Measurements from ENCODE around the gene SPOCD1.
"Not testable (repeated sequence)": the region's sequence is repeated elsewhere in the genome, so short reads cannot be mapped to it uniquely, and the experiment has no call there.

SPOCD1 gene

DNA sequence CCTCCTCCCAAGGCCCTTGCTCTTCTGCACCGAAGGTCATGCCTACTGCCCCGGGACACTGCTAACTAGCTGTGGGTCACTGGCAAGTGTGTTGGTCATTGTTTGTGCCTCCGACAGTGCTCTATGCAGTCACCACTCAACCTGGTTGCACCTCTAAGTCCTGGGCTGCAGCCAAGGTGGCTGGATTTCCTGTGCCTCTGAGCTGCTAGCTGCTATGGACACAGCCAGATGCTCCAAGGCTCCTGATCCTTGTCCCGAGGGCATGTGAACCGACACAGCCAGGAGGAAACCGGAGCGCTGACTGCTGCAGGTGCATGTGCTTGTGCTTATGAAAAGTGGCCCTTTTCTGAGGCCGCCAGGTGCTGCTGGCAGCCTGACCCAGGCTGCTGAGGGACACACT, 14.7 kb upstream of the SPOCD1 start:
- H3K4me3 ChIP-seq (replicated peaks; ENCODE audit: low read depth, low read length) = no peak overlapping the region
- no peak for DNase-seq (ENCODE audit: low read depth)
- TF ChIP-seq, protein P1, sequence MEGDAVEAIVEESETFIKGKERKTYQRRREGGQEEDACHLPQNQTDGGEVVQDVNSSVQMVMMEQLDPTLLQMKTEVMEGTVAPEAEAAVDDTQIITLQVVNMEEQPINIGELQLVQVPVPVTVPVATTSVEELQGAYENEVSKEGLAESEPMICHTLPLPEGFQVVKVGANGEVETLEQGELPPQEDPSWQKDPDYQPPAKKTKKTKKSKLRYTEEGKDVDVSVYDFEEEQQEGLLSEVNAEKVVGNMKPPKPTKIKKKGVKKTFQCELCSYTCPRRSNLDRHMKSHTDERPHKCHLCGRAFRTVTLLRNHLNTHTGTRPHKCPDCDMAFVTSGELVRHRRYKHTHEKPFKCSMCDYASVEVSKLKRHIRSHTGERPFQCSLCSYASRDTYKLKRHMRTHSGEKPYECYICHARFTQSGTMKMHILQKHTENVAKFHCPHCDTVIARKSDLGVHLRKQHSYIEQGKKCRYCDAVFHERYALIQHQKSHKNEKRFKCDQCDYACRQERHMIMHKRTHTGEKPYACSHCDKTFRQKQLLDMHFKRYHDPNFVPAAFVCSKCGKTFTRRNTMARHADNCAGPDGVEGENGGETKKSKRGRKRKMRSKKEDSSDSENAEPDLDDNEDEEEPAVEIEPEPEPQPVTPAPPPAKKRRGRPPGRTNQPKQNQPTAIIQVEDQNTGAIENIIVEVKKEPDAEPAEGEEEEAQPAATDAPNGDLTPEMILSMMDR (IDR thresholded peaks at IDR 0.05; ENCODE audit: low read length, missing control alignments) = no peak

DNA sequence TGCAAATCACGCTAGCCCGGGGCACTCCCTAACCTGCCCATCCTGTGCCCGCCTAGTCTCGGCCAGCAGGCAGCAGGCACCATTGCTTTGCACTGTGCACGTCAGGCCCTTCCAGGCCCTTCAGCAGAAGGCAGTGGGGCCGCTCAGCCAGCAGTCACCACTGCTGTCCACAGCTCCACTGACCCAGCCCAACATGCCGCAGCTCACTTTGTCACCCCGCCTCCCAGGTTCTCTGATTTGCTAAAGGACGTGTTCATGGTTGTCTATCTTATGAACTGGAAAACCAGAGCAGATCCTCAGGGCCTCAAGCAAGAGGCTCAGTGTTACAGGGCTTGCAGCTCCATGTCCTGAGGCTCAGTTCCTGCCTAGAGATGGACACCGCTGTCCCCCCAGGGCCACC, 14.2 kb upstream of the SPOCD1 start:
- TF ChIP-seq, protein P1 (IDR thresholded peaks at IDR 0.05; ENCODE audit: low read length, missing control alignments) = no peak
- no peak overlapping the region for H3K4me3 ChIP-seq (replicated peaks; ENCODE audit: low read depth, low read length)
- no peak for DNase-seq (ENCODE audit: low read depth)

DNA sequence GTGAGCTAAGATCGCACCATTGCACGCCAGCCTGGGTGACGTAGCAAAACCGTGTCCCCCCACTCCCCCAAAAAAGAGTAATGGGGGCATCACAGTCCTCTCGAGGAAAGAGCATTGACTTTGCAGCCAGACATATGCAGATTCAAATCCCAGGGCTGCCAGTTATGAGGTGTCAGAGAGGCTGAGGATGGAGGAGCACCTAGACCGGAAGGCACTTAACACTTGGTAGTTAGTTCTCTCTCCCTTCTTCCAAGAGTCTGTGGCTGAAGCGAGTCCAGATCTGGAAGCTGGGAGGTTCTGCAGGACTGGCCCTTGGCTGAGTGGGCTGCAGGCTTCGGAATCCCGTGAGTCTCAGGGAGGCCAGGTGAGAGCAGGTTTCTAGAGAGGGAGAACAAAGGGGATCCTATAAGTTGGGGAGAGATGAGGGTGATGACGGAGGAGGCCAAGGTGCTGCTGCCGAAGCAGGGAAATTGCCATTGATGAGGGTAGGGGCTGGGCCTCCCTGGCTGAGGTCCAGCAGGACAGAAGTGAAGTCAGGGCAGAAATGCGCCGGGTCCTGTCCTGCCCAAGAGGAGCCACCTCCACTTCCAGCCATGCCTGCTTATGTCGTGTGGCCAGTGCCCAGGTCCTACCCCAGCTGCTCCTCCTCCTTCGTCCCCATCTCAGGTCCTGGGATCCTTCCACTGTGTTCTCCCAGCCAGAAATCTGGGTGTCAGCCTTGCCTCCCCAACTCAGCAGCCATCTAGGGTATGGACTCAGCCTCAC, 13.3 kb upstream of the SPOCD1 start:
- DNase-seq (ENCODE audit: low read depth) = no peak
- TF ChIP-seq, protein P1 (IDR thresholded peaks at IDR 0.05; ENCODE audit: low read length, missing control alignments) = no peak
- no peak overlapping the region for H3K4me3 ChIP-seq (replicated peaks; ENCODE audit: low read depth, low read length)

DNA sequence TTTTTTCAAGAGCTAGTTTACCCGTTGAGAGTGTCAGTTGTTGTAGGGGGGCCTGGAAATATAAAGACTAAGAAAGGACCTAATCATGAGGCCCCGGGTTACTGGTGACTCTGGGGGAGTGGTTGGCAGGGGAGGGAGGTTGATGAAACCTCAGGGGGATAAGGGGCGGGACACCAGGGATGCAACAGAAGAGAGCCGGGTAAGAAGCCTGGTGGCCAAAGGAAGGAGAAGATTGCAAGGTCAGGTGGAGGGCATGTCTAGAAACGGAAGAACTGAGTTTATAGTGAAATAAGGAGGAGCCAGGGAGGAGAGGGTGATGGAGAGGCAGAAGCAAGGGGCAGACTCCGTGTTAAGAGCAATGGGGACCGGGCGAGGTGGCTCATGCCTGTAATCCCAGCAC, 12.5 kb upstream of the SPOCD1 start:
- DNase-seq (ENCODE audit: low read depth) = no peak
- H3K4me3 ChIP-seq (replicated peaks; ENCODE audit: low read depth, low read length) = no peak overlapping the region
- TF ChIP-seq, protein P1 (IDR thresholded peaks at IDR 0.05; ENCODE audit: low read length, missing control alignments) = no peak

DNA sequence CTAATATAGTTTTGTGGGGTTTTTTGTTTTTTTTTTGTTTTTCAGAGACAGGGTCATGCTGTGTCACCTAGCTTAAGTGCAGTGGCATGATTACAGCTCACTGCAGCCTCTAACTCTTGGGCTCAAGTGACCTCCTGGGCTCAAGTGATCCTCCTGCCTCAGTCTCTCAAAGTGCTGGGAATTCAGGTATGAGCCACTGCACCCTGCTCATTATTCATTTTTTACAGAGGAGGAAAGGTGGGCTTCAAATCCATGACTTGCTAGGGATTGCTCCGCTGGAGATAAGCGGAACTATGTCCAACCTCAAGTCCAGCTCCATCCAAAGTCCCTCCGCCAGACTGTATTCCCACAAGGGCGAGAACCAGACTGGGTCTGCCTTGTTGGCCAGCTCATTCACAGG, 8.0 kb upstream of the SPOCD1 start:
- no peak overlapping the region for H3K4me3 ChIP-seq (replicated peaks; ENCODE audit: low read depth, low read length)
- DNase-seq (ENCODE audit: low read depth) = no peak
- TF ChIP-seq, protein P1 (IDR thresholded peaks at IDR 0.05; ENCODE audit: low read length, missing control alignments) = no peak

DNA sequence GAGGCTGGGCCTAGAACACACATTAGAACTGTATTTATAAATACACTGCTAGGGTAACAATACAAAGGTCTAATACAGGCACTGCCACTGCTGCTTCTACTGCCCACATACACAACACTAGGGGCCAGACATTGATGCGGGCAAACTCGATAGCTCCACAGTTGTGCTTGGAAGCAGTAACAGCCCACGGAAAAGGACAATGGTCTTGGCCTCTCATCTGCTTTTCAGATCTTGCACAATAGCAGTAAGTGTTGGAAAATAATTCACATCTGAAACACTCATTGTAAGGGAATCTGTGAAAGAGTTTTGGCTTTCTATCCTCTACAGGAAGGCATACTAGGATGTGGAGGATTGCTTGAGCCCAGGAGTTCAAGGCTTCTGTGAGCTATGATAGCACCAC, 6.9 kb upstream of the SPOCD1 start:
- TF ChIP-seq, protein P1 (IDR thresholded peaks at IDR 0.05; ENCODE audit: low read length, missing control alignments) = no peak
- H3K4me3 ChIP-seq (replicated peaks; ENCODE audit: low read depth, low read length) = no peak overlapping the region
- DNase-seq (ENCODE audit: low read depth) = peak; percentile 72

DNA sequence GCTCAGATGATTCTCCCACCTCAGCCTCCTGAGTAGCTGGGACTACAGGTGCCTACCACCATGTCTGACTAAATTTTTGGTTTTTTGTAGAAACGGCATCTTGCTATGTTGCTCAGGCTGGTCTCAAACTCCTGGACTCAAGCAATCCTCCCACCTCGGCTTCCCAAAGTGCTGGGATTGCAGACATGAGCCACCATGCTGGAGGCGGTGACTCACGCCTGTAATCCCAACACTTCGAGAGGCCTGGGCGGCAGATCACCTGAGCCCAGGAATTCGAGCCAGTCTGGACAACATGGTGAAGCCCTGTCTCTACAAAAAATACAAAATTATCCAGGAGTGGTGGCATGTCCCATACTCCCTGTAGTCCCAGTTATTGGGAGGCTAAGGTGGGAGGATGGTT, 4.4 kb upstream of the SPOCD1 start:
- not testable (repeated sequence) for DNase-seq (ENCODE audit: low read depth); H3K4me3 ChIP-seq (replicated peaks; ENCODE audit: low read depth, low read length)
